Endothelial cell of umbilical vein (primary cell): Measurements from ENCODE around the gene EVX2. TPM values are rescaled to one million over a fixed set of nuclear protein-coding genes. Genes with fewer than 3 reads are reported as not detected.
A peak's percentile ranks its signal among the peaks of the same experiment; 100 is the strongest.

ENCODE experiments used
- BruUV-seq: library from RNA; stranded (reverse); fragments of 400-500 nt; replicated peaks from 2 replicates; lab custom pipeline; 2021; lab: Mats Ljungman, UMichigan
- CTCF ChIA-PET: fragments of 300-600, 350-600 bp; sonication (Branson Sonifier 250); formaldehyde crosslinking; loops from one replicate; lab custom pipeline; 2021; ENCODE audit warnings: antibody characterized with exemption, inconsistent platforms; lab: Charles Lee
- POLR2A ChIA-PET: fragments of 300-600, 350-600 bp; sonication (Branson Sonifier 250); formaldehyde crosslinking; loops from one replicate; lab custom pipeline; 2021; ENCODE audit warnings: antibody characterized with exemption, inconsistent platforms; lab: Charles Lee
- DNase-seq: peaks from one replicate; pipeline ENCODE4 v3.0.0-alpha.2; 2011; ENCODE audit warnings: low read depth, low spot score
- FAIRE-seq: peaks from 2 replicates; lab custom pipeline; 2011; peaks lifted over from hg19 to GRCh38; lab: Jason Lieb, UNC
- H2AFZ ChIP-seq: 2 replicates; pipeline ENCODE4 v1.6.0; 2012; ENCODE audit warnings: low read depth, low read length, control low read depth, inconsistent platforms
- H3K27ac ChIP-seq: 2 replicates; pipeline ENCODE4 v1.5.1; 2011; ENCODE audit warnings: low read depth, mild to moderate bottlenecking, control low read depth, low read length, moderate library complexity; ENCODE audit not compliant: insufficient read depth
- H3K27me3 ChIP-seq, 2 experiments: 2 replicates each; pipeline versions ENCODE4 v1.6.0 to v1.6.1; 2011; ENCODE audit warnings: low read length in 2 of 2, mixed read lengths in 1 of 2; ENCODE audit not compliant: control insufficient read depth in 2 of 2, insufficient read depth in 2 of 2
- H3K36me3 ChIP-seq, 2 experiments: 2 replicates in 1 of 2; 3 replicates in 1 of 2; pipeline ENCODE4 v1.5.1; 2011; ENCODE audit warnings: low read length in 2 of 2, mild to moderate bottlenecking in 1 of 2, moderate library complexity in 1 of 2; ENCODE audit not compliant: control insufficient read depth in 2 of 2, insufficient read depth in 2 of 2; ENCODE audit errors: extremely low read depth in 1 of 2
- H3K4me1 ChIP-seq: 3 replicates; pipeline ENCODE4 v1.5.1; 2011; ENCODE audit warnings: mild to moderate bottlenecking, low read length; ENCODE audit not compliant: control insufficient read depth, insufficient read depth; ENCODE audit errors: extremely low read depth
- H3K4me2 ChIP-seq: 2 replicates; pipeline ENCODE4 v1.6.1; 2011; ENCODE audit warnings: low read length, control low read depth, mixed read lengths; ENCODE audit not compliant: insufficient read depth
- H3K4me3 ChIP-seq, 3 experiments: fragments of 200-600 bp in 1 of 3; sonication (generic), shearing (Covaris generic) in 1 of 3; replicated peaks in 1 of 3; 2 replicates each; pipeline ENCODE4 v1.5.1; 2011 to 2016; ENCODE audit warnings: control low read depth in 3 of 3, low read length in 3 of 3, mild to moderate bottlenecking in 2 of 3, inconsistent platforms in 1 of 3, low read depth in 1 of 3, moderate library complexity in 1 of 3; ENCODE audit not compliant: insufficient read depth in 1 of 3
- H3K79me2 ChIP-seq: 2 replicates; pipeline ENCODE4 v1.6.0; 2012; ENCODE audit warnings: low read length, inconsistent platforms; ENCODE audit not compliant: control insufficient read depth, insufficient read depth
- H3K9ac ChIP-seq: replicated peaks from 2 replicates; pipeline ENCODE3; 2011; ENCODE audit warnings: low read length, control low read depth; ENCODE audit not compliant: insufficient read depth; ENCODE audit errors: extremely low read depth
- H3K9me1 ChIP-seq: replicated peaks from 3 replicates; pipeline ENCODE4 v1.6.0; 2011; ENCODE audit warnings: mild to moderate bottlenecking, low read length; ENCODE audit not compliant: control insufficient read depth, insufficient read depth; ENCODE audit errors: extremely low read depth
- H3K9me3 ChIP-seq: replicated peaks from 2 replicates; pipeline ENCODE4 v1.5.1; 2012; ENCODE audit warnings: low read length, inconsistent platforms; ENCODE audit not compliant: control insufficient read depth, insufficient read depth
- H4K20me1 ChIP-seq: replicated peaks from 2 replicates; pipeline ENCODE3; 2011; ENCODE audit warnings: mild to moderate bottlenecking, low read length; ENCODE audit not compliant: control insufficient read depth, insufficient read depth; ENCODE audit errors: extremely low read depth
- CTCF ChIP-seq, 2 donors: IDR thresholded peaks; 1 replicate in 1 of 2; 2 replicates in 1 of 2; pipeline ENCODE4 v1.5.1; 2011; ENCODE audit warnings: low read length in 2 of 2, mild to moderate bottlenecking in 2 of 2, moderate library complexity in 2 of 2, control low read depth in 1 of 2, inconsistent platforms in 1 of 2, low read depth in 1 of 2; ENCODE audit not compliant: insufficient read depth in 1 of 2; ENCODE audit errors: extremely low read depth in 1 of 2
- EZH2 ChIP-seq: IDR thresholded peaks from 2 replicates; pipeline ENCODE4 v1.6.1; 2012; ENCODE audit warnings: borderline replicate concordance, low read depth, mild to moderate bottlenecking, moderate library complexity, low read length, inconsistent platforms; ENCODE audit not compliant: severe bottlenecking
- JUN ChIP-seq: IDR thresholded peaks from 2 replicates; pipeline ENCODE4 v1.6.1; 2011; ENCODE audit warnings: borderline replicate concordance, low read depth; ENCODE audit not compliant: insufficient read length, insufficient read depth
- dilution Hi-C: fragments of 300-500 bp; cut with MboI; formaldehyde crosslinking; loops from one replicate; pipeline ENCODE4 v1.15.0; 2019; ENCODE audit warnings: low sequenced_read_pairs; ENCODE audit not compliant: extremely low pct_ligation_motif_present
- intact Hi-C: fragments of 100-400 bp; cut with micrococcal nuclease; formaldehyde crosslinking; loops from one replicate; pipeline ENCODE4 v1.10.0; 2022
- polyA plus RNA-seq, 4 experiments: library from polyadenylated mRNA; depleted of rRNA in 3 of 4; stranded (reverse) in 3 of 4; unstranded in 1 of 4; fragments of >200 nt; gene quantifications; 2 replicates each; pipeline versions ENCODE4 v1.2.1 to v1.2.3, GENCODE V29; 2011 to 2012; ENCODE audit warnings: missing spikeins in 1 of 4
- total RNA-seq: library from RNA; stranded (reverse); gene quantifications from 2 replicates; pipeline ENCODE4 v1.2.3, GENCODE V29; 2021

The EVX2 gene
- total and polyA plus RNA-seq, 2 donors (not counting 3 experiments of a cell fraction or from before 2014, with no cell fraction given): not detected

GRCh38 chr2:176072292-176072669, 11.5 kb downstream of the EVX2 start:
- FAIRE-seq (no peak), DNase-seq (no peak)
- Histone ChIP-seq H3K9ac (no peak overlapping the region), H3K4me2 (no peak overlapping the region), H3K9me1 (no peaks in the 10 kb centered on the region), H4K20me1 (peaks cover 2% of the 10 kb centered on the region), H3K36me3 (no peaks in the 10 kb centered on the region), H3K79me2 (no peaks in the 10 kb centered on the region), H3K4me3 (no peak overlapping the region), H3K27ac (no peak overlapping the region), H3K4me1 (peaks cover 3% of the 10 kb centered on the region), H3K27me3 (peaks cover 92 to 99% of the 10 kb centered on the region in 2 experiments), H2AFZ (no peak overlapping the region), H3K9me3 (no peaks in the 10 kb centered on the region)
- POLR2A ChIA-PET: no interaction called here
- BruUV-seq: no TSS peak
- TF ChIP-seq EZH2 (peak; percentile 13), CTCF (IDR thresholded peaks at IDR 0.05; ENCODE audit: extremely low read depth in 1 of 2, insufficient read depth in 1 of 2, low read depth in 1 of 2, low read length in 2 of 2) (no peak), JUN (no peak)
- intact Hi-C loops (no loop called here), dilution Hi-C loops (no loop called here)
- CTCF ChIA-PET: interaction anchor here (1.5 kb wide), 1 partner anchor 26 kb away, joined by 3 read pairs; no protein-coding TSS in a partner anchor
